Activated naive CD4-positive, alpha-beta T cell treated with Interleukin-2 at 50 U/mL for 16 hours (primary cell): ENCODE measurements around the gene MACROH2A2.
"Not testable (repeated sequence)": the region's sequence is repeated elsewhere in the genome, so short reads cannot be mapped to it uniquely, and the experiment has no call there.

ENCODE experiments used
- DNase-seq: peaks from one replicate; pipeline ENCODE4 v3.0.0-alpha.2; 2020

The MACROH2A2 gene

DNA sequence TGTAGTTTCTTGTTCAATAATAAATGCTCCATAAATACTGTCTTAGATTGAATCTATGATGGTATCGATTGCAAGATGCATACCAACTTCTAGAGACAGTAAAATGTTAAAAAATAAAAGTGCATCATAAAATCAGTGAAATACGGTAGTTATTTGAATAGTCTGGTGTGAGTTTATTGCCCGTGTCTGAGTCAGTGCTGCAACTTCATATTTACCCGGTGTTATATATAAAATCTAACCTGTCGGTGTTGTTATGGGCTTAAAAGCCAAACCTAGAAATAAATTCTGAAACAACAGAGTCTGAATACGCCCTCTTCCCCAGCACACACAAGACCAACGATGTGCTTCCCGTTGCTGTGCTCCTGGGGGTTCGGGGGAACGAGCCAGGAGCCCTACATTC is 16.3 kb downstream of the MACROH2A2 start:
- no peak for DNase-seq

DNA sequence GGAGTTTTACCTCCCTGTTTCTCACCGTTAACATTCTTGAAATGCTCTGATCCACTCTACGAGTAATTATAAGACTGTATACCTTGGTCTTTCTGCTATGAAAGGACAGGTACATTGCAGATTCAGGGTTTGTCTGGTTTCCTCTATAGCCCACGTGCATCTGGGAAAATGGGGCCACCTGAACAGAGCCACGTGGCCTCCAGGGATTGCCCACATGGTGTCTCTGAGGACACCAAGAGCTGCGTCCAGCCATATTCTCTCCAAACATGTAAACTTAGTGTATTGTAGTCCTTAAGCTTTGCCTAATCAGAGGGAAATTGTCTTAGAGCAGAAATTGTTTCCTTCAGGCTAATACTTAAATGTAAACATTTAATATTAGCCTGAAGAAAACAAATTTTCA is 16.7 kb downstream of the MACROH2A2 start:
- DNase-seq = no peak

DNA sequence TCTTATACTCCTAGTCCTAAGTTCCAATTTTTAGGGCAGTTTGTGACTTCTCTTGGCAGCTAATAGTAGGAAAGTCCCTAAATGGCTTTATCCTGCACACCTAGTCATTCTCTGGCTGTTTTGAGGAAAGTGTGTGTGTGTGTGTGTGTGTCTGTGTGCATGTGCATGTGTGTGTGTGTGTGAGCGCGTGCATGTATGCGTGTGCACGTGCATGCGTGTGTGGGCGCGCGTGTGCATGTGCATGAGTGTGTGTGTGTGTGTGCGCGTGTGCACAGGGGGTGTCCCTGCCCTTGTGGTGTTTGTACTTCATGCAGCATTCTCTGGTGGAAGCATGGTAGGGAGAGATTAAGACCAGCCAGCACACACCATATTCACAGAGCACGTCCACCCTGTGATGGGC is 18.2 kb downstream of the MACROH2A2 start:
- DNase-seq = no peak

DNA sequence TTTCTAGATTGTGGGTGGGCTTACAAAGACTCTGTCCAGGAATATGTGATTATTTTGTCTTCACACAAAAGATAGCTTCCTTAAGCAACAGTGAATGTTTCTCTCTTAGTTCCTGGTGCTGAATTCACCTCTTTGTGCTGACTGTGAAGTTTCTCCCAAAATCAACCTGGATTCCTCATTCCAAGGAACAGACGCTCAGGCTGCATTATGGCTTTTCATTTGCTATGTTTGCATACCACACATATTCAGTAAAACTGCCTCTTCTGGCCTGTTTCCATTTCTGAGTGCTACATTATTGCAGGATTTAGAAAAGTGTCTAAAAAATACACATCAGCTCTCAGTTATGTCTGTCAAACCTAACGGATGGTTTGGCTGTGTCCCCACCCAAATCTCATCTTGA is 21.5 kb downstream of the MACROH2A2 start:
- no peak for DNase-seq

DNA sequence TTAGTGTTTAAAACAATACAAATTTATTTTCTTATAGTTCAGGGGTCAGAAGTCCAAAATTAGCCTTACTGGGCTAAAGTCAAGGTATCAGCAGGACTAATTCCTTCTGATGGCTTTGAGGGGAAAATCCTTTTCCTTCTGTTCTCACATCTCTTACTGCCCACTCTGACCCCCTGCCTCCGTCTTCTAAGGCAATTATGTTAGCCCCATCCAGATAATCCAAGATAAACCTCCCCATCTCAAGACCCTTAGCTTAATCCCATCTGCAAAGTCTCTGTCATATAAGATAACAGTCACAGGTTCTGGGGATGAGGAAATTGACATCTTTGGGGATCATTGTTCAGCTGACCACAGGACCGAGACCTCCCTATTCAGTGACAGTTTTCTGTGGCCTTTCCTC is 22.3 kb downstream of the MACROH2A2 start:
- DNase-seq = no peak

DNA sequence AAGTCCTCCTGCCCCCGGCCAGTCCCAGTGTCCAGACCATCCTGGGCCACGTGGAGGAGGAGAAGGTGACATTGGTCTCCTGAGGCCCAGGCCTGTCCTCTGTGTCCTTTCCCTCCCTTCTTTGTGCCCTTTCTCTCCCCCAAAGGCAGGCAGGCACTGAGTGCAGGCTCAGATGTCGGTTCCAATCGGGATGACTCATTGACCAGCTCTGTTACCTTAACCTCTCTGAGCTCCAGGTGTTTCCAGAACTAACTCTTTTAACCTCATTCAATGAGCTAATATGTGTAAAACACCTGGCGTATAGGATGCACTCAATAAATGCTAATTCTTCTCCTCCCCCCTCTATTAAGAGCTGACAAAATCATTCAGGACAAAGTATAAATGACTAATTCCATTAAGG is 25.7 kb downstream of the MACROH2A2 start:
- DNase-seq = no peak

DNA sequence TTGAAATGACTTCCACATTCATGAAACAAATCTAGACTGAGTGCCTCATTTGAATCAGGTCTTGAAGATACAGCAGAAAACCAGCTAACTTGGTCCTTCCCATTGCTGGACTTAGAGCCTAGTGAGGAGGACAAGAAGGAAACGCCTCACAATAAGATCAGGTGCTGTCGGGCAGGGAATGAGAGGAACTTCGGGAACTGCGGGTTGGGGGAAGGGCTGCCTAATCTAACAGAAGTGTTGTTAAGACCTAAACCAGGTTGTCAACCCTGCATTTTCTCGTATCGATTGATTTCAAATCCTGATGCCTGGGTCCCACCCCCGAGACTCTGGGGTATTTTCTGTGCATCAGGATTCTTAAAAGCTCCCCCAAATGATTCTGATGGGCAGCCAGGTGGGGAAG is 26.3 kb downstream of the MACROH2A2 start:
- no peak for DNase-seq

DNA sequence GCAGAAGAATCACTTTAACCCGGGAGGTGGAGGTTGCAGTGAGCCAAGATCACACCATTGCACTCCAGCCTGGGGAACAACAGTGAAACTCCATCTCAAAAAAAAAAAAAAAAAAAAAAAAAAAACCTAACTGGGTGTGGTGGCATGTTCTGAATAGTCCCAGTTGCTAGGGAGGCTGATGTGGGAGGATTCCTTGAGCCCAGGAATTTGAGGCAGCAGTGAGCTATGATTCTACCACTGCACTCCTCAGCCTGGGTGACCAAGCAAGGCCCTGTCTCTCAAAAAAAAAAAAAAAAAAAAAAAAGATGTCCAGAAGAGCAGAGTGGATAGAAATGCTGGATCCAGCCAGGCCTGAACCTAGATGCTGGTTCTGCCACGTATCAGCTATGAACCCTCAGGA is 28.1 kb downstream of the MACROH2A2 start:
- not testable (repeated sequence) for DNase-seq

DNA sequence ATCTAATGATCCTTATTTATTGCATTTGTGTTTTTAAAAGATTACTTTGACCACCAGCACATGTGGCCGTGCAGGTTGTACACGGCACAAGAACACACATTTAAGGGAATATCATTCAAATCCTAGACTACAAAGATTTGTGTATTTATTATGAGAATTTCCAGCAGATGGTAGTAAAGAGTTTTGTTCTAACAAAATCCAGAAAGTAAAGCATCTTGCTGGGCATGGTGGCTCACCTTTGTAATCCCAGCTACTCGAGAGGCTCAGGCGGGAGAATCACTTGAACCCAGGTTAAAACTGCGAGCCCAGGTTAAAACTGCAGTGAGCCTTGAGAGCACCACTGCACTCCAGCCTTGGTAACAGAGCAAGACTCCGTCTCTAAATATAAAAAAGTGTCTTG is 31.5 kb downstream of the MACROH2A2 start:
- no peak for DNase-seq

DNA sequence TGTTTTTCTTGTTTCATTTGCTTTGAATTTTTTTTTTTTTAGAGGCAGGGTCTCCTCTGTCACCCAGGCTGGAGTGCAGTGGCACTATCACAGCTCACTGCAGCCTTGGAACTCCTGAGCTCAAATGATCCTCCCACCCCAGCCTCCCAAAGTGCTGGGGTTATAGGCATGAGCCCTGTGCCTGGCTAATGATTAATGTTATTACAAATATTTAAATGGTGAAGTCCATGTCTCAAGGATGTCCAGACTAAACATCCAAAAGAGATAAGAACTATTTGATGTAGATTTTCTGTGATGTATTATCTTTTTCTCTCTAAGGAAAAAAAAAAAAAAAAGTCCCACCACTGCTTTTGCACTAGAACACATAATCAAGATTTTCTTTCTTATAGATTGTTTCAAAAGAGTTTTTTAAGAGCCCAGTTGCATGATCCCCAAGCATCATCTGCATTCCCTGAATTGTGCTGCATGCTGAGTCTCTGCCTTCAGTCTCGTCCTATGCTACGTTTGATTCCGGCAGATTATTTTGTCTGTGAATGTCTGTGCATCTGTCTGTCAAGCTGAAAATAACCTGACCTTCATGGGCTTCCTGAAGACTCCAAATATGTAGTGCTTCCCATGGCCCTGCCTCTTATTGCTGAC is 33.4 kb downstream of the MACROH2A2 start:
- no peak for DNase-seq

DNA sequence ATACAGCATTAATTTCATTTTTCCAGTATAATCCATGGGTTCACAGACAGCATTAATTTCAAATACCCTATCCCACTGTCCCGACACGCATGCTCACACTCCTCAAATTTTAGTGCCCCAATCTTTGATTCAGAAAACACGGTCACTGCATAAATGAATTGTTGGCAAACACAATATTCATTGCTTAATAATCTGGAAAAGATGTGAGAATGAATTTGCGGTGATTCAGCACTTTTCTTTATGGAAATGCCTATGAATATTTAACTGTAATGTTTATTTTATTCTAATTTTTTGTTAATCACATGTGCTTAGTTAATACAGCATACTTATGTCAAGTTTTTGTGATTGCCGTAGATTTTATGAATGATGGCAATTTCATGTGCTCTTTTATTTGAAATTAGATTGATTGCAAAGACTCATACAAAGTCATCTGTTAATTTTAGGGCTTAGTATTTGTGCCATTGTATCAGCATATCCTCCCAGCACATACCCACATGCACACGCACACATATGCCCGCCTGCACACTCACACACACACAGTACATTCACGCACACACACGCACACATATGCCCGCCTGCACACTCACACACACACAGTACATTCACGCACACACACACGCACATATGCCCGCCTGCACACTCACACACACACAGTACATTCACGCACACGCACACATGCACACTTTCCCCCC is 35.1 kb downstream of the MACROH2A2 start:
- no peak for DNase-seq

DNA sequence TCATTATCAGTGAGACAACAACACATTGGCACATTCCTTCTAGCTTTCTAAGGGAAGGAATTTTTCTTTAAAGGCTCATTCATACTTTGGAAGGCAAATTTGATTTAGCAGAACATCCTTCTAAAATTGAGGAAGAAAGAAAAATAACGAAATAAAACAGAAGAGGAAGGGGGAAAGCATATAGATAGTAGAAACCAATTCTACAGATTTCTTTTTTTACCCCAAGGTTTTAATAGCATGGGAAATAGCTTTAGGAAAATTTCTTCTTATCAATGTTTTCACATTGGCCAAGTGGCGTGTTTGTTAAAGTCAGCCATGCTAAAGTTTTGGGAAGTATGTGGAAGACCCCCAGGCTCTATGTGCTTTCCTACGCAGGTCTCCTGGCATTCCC is 35.7 kb downstream of the MACROH2A2 start:
- no peak for DNase-seq

DNA sequence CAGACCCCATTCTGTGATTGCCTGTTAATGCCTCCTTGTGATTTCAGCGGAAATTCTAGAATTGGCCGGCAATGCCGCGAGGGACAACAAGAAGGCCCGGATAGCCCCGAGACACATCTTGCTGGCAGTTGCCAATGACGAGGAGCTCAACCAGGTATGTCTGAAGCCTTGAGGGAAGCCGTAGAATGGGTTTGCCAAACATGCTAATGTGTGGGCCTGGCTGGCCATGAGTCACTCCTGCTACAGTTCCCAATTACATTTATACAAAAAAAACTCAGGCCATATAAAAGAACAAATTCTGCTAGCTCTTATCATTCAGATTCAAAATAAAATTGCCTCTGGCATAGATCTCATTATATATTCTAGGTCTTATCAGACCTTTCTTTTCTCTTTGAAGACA is 37.4 kb downstream of the MACROH2A2 start:
- DNase-seq = no peak

DNA sequence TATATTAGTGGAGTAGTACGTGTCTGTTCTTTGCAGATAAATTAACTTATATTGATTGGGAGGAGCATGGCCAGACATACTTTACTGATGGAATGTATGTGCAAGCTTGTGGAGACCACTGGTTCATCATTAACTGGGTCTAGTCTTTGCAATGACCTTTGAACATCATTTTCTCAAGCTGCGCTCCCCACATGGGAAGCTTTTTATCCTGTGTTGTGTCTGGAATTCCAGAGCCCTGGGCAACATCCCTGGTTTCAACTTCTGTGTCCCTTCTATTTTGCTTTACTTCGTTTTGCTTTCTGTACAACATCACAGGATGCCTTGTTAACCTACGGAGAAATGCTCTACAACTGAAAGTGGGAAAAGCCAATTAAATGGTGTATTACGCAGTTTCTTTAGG is 38.3 kb downstream of the MACROH2A2 start:
- DNase-seq = no peak

DNA sequence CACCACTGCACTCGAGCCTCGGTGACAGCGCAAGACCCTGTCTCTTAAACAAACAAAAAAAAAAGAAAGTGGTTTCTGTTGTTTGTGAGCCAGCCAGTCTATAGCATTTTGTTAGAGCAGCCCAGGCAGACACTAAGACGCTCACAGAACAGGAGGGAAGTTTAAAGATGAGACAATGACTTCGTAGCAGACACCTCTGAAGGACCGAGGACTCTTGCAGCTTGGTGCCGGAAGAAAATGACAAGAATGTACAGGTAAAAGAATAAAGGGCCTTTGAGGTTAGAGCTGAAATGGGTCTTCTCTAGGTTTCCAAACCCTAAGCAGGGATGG is 39.7 kb downstream of the MACROH2A2 start:
- no peak for DNase-seq

DNA sequence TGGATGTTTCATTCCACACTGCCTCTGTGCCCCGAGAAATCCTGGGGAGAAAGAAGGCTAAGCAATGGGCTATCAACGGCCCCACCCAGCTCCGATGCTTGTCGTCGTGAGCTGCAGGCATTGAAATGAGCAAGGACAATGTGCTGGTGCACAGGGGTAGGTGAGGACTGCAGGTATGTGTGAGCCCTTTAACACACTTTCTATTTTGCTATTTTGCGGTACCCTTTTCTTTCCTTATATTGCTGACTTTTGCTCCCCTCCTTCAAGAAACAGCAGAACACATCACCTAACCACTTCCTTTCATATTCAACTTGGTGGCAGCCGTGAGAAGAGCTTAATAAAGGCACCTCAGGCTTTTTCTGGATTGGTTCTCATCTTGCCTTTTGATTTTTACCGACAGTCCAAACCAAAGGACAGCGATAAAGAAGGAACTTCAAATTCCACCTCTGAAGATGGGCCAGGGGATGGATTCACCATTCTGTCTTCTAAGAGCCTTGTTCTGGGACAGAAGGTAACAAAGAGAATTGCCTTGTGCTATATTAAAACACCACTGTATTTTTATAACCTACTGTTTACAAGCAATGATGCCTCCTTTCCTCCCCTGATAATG is 40.8 kb downstream of the MACROH2A2 start:
- peak; percentile 20 for DNase-seq

DNA sequence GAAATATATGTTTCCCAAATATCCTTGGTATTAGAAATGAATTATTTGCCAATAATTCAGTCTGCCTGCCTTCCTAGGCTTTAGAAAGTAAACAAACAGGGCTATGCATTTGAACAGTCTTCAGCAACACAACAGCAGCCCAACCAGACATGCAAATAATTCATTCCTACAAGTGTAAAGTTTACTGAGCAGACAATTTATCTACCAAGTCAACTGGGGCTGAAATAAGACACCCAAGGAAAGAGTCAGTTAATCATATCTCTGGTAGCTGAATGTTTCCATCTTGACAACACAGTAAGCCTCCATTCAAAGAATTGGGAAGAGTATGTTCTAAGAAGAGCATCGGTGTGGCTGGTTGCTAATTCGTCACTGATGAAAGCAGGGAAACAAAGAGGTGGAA is 41.6 kb downstream of the MACROH2A2 start:
- DNase-seq = no peak

DNA sequence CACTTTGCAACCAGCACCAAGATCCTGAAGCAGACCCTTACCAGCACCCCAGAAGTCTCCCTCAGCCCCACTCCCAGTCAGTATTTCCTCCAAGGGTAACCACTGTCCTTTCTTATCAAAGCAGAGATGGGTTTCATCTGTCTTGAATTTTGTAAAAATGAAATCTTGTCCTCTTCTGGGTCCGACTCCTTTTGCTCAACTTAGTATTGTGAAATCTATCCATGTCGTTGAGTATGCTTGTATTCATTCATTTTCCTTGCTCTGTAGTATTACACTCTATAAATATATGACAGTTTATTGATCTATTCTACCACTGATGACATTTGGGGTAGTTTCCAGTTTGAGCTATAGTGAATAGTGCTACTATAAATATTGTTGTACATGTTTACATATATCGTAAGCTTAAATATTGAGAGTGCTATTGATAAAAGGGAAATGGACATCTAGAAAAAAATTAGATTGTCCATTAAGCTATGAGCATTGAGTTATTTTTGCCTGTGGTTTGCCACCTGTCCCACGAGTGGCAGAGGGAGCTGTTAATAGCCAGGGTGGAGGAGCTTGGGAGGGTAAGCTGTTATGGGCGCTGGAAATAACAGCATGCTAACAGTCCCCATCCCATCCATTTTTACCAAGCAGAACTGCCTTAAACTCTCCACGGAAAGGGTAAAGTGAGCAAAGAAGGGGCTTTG is 43.5 kb downstream of the MACROH2A2 start:
- no peak for DNase-seq

DNA sequence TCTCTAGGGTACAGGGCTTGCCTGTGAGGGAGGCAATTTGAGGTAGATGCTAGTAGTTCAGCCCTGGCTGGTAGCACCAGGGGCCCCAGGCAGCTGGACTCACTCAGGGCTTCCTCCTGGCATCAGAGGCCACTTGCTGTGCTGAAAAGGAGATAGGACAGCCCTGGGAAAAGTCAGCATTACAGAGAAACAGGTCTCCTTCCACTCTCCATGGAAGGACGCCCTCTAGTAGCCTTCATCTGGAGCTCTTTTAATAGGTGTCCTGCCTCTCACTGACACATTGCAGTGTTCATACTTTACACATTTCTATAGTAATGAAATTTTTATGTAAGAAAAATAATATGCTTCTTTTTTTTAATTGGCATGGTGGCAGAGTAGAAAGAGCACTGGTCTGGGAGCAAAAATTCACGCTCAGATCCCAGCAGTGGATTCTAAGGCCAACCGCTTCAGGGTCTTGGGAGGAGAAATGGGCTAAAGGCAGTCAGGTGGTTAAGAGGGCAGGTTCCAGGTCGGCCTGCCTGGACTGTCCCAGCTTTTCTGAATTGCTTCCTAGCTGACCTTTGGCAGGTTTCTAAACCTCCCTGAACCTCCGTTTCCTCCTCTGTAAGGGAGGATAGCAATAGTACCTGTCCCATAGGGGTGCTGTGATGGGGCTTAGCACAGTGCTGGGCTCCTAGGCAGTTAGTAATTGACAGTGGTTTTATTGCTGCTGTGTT is 44.2 kb downstream of the MACROH2A2 start:
- DNase-seq = no peak

DNA sequence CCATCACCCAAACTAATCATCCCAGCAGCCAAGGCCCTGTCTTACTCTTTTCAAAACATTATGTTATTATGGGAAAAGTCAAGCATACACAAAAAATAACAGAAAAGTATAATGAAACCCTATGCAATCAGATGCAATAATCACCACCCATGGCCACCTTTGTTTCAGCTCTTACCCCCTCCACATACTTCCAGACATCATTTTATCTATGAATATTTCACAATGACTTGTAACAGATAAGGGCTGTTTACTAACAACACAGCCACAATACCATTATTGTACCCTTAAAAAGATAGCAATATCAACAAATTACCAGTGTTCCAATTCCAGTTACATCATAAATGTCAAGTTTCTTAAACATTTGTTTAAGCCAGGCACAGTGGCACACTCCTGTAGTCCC is 44.8 kb downstream of the MACROH2A2 start:
- no peak for DNase-seq

DNA sequence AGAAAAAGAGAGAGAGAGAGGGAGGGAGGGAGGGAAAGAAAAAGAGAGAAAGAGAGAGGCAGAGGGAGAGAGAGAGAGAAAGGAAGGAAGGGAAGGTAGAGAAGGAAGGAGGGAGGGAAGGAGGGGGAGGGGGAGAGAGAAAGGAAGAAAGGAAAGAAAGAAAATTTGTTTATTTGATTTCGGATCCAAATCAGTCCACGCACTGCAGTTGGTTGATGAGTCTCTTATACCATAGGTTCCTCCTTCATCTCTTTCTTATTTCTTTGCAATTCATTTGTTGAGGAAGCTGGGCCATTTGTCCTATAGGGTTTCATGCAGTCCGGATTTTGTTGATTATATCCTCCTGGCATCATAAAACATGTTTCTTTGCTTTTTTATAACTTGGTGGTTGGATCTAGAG is 45.6 kb downstream of the MACROH2A2 start:
- no peak for DNase-seq

DNA sequence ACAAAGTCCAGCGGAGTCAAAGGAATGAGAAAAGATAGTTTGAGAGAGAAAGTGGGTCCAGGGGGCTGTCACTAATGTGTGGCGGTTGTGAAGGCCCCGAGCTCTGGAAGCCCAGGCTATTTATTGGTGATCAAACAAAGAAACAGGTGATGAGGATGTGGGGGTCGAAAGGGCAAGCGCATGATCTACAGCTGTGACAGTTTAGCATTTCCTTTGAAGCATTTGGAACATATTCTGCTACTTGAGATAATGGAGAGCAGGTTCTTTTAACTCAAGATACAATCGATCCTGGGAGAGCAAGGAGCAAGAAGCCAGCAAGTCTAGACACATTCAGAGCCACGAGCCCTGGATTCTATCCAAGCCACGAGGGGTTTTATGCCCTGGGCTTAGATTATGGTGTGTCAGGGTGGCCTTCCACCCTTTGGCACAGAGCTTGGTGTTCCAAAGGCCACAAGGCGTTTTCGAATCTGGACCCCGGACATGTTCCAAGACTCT is 48.5 kb downstream of the MACROH2A2 start:
- not testable (repeated sequence) for DNase-seq

DNA sequence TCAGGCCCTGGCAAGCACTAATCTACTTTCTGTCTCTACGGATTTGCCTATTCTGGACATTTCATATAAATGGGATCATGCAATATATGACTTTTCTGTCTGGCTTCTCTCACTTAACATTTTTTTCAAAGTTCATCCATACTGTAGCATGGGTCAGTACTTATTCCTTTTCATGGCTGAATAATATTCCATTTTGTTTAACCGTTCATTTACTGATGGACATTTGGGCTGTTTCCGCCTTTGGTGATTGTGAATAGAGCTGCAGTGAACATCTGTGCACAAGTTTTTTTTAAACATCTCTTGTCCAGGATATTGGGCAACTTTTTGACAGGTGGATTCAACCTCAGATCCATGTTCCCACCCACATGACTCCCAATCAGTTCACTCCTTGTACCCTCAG is 49.0 kb downstream of the MACROH2A2 start:
- no peak for DNase-seq
